Stimulated activated CD8-positive, alpha-beta memory T cell treated with anti-CD3 and anti-CD28 coated beads, Interleukin-4, amount 100 ng/mL, for 4 hours (primary cell): Measurements from ENCODE around the gene EVI2B.
A peak's percentile ranks its signal among the peaks of the same experiment; 100 is the strongest.
"Not testable (repeated sequence)": the region's sequence is repeated elsewhere in the genome, so short reads cannot be mapped to it uniquely, and the experiment has no call there.

Source experiments
- DNase-seq, 2 donors: peaks; one replicate each; pipeline ENCODE4 v3.0.0-alpha.2; 2020; ENCODE audit warnings: low read depth in 2 of 2, low spot score in 1 of 2

The EVI2B gene, protein sequence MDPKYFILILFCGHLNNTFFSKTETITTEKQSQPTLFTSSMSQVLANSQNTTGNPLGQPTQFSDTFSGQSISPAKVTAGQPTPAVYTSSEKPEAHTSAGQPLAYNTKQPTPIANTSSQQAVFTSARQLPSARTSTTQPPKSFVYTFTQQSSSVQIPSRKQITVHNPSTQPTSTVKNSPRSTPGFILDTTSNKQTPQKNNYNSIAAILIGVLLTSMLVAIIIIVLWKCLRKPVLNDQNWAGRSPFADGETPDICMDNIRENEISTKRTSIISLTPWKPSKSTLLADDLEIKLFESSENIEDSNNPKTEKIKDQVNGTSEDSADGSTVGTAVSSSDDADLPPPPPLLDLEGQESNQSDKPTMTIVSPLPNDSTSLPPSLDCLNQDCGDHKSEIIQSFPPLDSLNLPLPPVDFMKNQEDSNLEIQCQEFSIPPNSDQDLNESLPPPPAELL

DNA sequence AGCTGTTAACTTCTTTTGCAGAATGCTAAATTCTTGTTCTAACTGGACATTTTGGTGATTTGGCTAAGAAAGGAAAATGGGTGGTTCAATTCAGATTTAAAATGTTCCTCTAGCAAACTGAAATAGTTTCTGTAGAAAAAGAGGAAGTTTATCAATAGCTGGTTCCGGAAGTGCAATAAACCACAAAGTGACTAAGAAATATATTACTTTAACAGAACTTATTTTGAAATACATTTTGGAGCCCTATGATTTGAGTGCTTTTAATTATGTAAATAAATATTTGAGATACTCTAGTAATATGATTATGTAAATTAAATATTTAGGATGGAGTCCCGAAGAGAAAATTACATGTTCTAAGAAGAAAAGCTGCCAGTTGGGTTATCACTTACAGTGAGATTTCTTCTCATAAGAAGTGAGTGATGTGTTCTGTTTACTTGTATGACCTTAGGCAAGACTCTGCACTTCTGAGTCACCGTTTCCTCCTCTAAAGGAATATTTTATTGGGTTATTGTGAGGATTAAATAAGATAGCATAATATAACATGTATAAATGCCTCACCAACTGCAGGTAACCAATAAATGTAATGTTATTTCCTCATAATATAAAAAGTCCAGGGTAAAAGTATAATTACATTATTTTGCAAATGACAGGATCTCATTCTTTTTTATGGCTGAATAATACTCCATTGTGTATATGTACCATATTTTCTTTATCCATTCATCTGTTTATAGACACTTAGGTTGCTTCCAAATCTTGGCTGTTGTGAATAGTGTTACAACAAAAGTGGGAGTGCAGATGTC, at the start of gene EVI2B:
Gene EVI2B (minus strand): TSS at position 73 of the 800 bp plus-strand sequence. CDS start 8,445 bp downstream, outside the sequence.
- DNase-seq: no peak

DNA sequence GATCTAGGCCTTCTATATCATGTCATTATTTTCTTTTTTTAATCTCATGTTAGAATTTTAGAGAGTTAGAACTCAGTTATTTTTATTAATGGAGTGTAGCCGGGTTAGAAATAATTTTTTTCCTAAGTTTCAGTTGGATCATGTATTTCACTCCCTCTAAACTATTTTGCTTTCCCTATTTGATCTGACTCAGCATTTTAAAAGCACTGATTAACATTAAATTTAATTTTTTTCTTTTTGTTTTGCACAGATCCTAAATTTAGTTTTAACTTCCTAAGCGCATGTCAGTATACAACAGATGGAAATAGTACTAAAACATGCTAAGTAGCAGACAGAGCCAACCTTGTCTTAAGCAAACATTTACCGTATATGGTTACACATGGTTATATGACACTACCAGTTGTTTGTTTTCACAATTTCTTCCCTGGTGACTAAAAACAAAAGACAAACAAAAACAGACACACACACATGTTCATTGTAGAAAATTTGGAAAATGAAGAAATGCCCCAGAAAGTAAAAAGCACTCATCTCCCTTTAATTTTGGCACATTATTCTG, 44.1 kb upstream of the EVI2B start:
- no peak for DNase-seq

DNA sequence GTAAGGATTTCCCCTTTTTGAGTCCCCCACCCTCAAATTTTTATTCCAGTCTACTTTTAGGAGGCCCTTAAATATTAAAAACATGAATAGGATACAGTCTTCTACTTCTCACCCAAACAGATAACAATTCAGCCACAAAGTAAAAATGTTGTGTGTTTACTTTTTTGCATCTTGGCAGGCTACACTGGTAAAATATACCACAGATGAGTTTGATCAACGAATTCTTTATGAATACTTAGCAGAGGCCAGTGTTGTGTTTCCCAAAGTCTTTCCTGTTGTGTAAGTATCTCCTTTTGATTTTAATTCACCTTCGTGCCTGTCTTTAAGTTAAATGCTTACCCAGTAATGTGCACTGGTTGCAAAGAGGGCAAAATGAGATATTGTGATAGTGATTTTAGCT, 43.2 kb upstream of the EVI2B start:
- no peak for DNase-seq

DNA sequence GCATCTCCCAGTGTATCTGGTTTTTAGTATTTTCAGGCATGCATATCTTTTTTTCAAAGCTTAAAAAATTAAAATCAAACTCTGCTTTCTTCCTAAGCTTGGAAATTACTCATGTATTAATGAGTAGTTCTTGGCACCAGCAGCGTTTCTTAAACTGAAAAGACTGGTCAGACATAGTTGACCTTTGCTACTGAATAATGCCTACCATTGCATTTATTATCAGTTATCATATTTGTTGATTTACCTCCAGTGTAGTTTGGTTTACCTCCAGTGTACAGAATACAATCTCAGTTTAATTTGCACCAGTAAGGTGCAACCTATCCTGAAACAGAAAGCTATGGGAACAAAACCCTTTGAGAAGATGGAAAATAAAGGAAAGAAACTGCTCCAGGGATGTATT, 42.1 kb upstream of the EVI2B start:
- DNase-seq: no peak

DNA sequence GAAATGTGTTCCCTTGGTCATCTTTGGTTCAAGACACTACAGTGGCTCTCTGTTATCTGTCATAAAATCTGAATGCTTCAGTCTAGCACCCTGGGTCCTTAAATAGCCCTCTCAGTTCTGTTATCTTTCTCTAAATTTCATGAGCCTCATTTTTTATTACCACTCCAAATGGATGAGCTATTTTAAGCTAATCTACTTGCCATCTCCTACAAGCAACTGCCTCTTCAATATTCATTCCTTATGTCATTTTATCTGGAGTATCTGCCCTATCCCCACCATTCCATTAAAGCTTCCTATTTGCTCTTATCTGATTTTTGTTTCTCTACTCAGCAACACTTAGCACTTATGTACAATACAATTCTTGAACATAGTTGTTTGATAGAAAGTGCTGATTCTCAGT, 35.6 kb upstream of the EVI2B start:
- no peak for DNase-seq

DNA sequence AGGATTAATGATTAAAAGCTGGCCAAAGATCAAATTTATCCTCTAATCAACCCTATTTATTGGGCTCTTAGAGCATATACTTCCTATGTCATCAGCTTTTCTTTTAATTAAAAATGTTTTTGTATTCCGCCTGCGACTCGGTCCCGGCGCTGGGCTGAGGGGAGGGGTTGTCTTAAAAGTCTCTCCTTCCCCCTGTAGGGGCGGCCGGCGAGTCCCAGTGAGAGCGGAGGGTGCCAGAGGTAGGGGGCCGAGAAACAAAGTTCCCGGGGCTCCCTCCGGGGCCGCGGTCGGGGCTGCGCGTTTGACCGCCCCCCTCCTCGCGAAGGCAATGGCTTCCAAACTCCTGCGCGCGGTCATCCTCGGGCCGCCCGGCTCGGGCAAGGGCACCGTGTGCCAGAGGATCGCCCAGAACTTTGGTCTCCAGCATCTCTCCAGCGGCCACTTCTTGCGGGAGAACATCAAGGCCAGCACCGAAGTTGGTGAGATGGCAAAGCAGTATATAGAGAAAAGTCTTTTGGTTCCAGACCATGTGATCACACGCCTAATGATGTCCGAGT, 31.4 kb upstream of the EVI2B start:
- not testable (repeated sequence) for DNase-seq

DNA sequence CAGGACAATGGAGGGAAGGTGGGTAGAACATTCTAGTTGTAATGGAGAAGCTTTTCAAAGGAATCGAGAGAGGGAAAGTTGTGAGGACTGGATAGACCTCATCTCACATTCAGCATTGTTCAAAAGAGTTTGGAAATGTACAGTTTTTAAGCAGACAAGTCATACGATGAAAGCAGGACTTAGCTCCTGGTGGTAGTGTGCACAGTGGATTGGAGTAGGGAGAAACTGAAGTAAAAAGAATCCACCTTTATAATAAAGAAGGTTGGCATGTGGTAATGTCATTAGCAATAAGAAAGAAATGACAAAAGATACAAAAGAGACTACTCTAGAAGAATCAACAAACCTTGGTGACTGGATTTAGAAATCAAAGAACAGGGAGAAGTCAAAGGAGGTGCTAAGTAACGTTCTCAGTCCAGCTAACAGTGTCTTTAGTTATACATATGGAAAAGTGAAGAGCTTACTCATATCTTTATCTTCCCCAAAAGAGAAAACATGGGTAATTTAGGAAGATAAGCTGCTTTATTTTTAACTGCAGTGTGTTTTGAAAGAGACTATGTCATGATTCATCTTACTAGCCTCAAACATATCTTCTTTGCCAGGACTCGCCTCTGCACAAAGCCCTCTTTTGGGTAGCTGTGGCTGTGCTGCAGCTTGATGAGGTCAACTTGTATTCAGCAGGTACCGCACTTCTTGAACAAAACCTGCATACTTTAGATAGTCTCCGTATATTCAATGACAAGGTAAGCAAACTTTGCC, 26.2 kb upstream of the EVI2B start:
- no peak for DNase-seq

DNA sequence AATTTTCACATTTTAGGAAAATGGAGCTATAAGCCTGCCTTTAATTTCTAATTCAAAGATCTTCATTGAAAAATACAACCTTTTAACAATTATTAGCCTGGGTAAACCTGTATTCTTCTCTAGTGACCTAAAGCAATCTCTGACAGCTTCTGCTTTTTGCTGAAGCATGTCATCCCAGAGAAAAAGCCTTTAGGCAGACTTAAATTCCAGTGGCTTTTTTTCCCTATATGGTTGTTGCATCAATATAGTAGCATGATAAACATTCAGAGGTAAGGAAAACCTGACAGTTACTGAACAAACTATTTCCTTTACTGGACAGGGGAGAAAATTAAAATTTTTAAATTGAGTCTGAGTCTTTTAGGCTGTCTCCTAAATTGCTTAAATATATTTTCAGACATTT, 15.4 kb upstream of the EVI2B start:
- DNase-seq: no peak

DNA sequence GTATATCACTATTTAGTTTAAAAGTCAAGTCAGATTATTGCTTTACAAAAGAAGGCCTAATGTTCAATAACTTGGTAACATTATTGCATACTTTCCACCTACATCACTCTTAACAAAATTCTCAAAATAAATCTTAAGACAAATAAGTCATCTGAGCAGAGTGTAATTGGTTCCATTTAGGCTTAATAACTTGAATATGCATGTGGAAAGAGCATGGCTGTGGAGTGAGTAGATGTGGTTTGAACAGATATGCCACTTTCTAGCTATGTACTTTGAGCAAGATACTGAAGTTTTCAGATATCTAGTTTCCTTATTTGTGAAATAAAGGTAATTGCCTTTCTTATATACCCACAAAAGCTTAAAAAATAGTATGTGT, 14.3 kb upstream of the EVI2B start:
- DNase-seq: no peak

DNA sequence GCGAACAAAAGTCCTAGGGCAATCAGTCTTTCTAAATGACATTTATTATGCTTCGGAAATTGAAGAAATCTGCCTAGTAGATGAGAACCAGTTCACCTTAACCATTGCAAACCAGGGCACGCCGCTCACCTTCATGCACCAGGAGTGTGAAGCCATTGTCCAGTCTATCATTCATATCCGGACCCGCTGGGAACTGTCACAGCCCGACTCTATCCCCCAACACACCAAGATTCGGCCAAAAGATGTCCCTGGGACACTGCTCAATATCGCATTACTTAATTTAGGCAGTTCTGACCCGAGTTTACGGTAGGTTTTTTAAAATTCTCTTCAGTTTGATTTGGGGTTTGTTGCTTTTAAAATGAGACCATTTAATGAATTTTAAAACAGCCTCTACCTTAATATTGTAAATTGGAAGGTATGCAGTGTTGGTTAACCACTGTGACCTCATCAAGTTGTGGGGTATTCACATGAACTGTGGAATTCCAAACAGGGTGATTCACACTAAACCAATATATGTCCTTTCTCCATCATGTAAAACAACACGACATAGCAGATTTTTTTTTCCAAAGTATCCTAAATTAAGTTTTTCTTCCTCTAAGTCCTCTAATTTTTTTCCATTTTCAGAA, 13.8 kb upstream of the EVI2B start:
- DNase-seq: no peak

DNA sequence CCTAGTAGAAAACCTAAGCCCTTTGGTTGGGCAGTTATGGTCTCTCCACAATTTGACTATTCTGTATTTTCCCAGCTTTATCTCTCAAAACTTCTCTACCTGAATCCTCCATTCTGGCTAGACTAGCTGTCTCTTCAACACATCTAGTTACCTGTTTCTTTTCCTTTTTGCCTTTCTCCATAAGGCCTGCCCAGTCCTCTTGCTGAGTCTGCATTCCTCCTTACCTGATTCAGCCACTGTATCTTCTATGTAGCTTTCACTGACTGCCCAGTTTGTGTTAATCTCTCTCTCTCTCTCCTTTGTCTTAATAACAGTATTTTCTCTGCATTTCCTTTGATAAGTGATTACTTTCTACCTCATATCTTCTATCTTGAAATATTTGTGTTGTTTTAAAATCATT, 9.7 kb upstream of the EVI2B start:
- DNase-seq: no peak

DNA sequence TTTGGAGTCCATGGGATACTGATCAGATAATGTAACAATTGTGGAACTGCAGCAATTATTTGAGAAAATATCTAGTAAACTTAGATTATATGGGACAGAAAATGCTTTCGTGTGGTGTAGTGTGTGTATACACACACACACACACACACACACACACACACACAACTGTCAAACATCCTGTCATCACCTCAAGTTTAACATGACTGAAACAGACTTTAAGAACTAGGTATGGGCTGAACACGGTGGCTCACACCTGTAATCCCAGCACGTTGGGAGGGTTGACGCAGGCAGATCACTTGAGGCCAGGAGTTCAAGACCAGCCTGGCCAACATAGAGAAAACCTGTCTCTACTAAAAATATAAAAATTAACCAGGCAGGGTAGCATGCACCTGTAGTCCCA, 8.1 kb upstream of the EVI2B start:
- DNase-seq: no peak

DNA sequence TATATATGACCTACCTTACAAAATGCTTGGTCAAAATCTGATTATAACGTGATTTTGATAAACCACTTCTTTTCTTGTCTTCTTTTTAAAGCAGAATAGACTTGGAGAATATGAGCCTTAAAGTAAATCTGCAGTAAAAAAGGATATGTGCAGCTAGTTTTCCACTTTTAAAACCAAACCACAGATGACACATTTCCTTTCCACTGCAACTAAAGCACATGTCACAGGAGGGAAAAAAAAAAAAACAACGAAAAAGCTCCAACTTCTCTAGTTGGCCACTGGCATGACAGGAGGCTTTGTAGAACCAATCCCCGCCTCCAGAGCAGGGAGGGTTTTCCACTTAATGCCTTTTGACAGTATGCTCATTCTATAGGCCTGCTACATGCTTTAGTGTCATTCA, 7.6 kb upstream of the EVI2B start, which contains the start of gene EVI2A:
Gene EVI2A (minus strand): TSS at position 142 of the 400 bp plus-strand sequence. CDS start 2,609 bp downstream, outside the sequence.
- peak; percentile 58 to 65 for DNase-seq

DNA sequence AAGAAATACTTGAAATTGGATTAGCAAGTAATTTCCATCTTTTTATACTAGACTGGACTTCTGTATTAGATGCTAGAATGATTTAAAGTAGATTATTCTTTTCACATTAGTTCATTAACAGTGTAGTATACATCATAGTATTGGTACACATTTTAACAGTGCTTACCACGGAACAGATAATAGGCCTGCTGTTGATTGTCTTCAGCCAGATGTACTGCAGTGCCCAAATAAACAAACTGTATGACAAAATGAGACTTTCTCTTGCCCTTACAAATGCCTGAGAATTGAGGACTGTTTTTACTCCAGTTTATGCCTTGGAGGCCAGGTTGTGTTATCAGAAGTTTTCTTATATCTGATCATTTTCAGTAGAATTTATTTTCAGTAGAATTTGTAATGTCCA, 6.9 kb upstream of the EVI2B start:
- DNase-seq: no peak

DNA sequence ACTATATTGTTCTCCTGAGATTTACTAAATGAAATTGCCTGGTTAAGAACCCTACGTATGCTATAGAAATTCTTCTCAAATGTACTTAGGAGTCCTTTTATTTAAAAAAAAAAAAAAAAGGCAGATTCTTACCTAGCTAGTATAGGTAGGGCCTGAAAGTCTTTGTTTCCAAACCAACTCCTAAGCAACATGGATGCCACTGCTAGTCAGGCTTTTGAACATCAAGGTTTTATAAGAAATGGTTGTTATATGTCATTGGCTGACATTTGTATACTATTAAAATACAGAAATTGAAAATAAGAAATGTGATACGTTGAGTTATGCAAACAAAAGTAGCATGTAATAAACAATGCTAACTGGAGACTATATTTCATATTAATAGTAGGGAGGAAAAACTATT, 6.4 kb upstream of the EVI2B start:
- no peak for DNase-seq

DNA sequence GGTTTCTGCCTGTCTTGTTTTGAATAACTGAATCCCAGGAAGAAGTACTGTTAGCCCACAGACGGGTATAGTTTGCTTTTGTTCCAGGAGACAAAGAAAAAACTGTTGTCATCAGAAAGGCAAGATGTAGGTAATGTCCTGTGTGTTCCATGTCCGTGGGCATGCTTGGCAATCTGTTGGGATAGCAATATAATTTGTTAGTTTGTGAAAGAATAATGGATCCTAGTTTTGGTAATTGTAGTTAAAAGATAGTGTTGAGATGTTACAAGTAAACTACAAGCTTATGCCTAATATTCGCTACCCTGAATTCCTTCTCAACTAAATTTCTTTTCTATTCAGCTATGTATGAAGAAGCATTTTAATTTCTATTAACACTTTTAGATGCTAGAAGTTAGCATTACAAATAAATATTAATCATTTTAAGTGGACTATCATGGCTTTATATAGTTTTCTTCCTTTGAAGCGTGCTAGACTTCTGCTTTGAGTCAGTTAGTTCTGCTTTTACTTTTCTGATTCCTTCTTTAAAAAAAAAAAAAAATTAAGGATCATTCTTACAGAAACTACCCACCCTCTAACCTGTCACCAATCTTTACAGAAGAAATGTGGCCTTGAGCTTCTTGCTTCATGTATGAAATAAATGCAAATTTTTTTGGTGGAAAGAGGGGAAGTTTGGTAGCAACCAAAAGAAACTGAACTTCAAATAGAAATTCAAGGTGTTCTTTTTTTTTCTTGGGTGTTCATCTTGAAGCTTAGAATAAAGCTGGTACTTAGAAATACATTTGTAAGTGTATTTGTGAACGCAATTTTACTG, 5.2 kb upstream of the EVI2B start:
- no peak for DNase-seq

DNA sequence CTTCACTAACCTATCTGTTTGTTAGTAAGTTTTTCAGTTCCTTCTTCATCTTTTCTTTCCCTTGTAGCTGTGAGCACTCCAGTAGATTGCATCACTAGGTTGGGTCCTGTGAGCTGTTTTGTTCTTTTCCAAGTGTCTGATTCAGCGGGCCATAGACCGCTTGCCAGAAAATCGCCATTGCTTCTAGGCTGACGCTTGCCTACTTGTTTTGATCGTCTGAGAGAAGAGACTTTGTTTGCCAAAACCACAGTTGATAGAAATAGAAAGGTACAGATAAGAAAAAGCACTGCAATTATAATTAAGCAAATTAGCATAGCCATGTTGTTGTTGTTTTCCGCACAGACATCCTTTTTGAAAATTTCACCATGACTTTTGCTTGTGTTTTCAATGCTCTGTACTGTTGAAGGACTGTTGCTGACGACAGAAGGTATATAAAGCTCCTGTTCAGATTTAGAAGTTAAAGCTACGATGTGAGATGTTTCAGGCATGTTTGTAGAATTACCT, 4.5 kb upstream of the EVI2B start:
- no peak for DNase-seq

DNA sequence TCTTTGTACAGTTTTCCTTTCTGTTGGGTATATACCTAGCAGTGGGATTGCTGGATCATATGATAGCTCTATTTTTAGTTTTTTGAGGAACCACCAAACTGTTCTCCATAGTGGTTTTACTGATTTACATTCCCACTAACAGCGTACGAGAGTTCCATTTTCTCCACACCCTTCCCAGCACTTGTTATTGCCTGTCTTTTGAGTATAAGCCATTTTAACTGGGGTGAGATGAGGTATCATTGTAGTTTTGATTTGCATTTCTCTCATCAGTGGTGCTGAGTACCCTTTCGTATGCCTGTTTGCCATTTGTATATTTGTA, 887 bp upstream of the EVI2B start:
- no peak for DNase-seq

DNA sequence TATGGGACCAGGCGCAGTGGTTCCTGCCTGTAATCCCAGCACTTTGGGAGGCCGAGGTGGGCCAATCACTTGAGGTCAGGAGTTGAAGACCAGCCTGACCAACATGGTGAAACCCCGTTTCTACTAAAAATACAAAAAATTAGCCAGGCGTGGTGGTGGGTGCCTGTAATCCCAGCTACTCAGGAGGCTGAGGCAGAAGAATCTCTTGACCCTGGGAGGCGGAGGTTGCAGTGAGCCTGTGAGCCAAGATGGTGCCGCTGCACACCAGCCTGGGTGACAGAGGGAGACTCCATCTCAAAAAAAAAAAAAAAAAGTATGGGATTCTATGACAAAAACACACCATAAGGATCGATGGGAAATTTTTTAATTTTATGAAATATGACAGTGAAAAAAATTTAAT, 1.6 kb downstream of the EVI2B start:
- DNase-seq: not testable (repeated sequence)

DNA sequence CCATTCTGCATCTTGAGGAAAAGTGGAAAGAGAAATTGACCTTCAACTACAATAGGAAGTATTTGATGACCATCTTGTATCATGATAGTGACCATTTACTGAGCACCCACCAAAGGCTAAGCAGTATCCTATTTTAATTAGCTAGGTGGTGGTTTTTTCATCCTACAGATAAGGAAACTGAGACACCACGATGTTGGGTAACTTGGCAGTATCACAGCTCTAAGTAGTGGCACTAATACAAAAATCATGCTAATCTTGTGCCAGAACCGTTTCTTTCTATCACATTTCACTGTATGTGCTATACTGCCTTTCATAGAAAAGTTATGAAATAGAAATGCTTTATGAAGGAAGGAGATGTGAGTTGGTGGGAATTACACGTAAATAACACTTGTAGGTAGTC, 2.3 kb downstream of the EVI2B start:
- DNase-seq: no peak
